Neuronal stem cell (in vitro differentiated cells): ENCODE results near the gene PDIA2.
A peak's percentile ranks its signal among the peaks of the same experiment; 100 is the strongest.
"Not testable (repeated sequence)": the region's sequence is repeated elsewhere in the genome, so short reads cannot be mapped to it uniquely, and the experiment has no call there.

Experiments used
- DNase-seq: peaks from one replicate; pipeline ENCODE4 v3.0.0-alpha.2; 2013; ENCODE audit warnings: low spot score
- H2AFZ ChIP-seq: one replicate; pipeline ENCODE4 v1.6.1; 2013; ENCODE audit warnings: mild to moderate bottlenecking, low read length, inconsistent platforms
- H2AK5ac ChIP-seq: 2 replicates; pipeline ENCODE4 v1.6.1; 2013; ENCODE audit warnings: low read depth, mild to moderate bottlenecking, inconsistent platforms, low read length, moderate library complexity, mixed read lengths
- H2BK120ac ChIP-seq: 2 replicates; pipeline ENCODE4 v1.6.1; 2013; ENCODE audit warnings: low read depth, mild to moderate bottlenecking, inconsistent platforms, low read length, moderate library complexity, mixed read lengths
- H2BK12ac ChIP-seq: one replicate; pipeline ENCODE4 v1.6.1; 2013; ENCODE audit warnings: low read length, inconsistent platforms
- H2BK15ac ChIP-seq: 2 replicates; pipeline ENCODE4 v1.6.1; 2013; ENCODE audit warnings: mild to moderate bottlenecking, low read length, inconsistent platforms, mixed read lengths
- H2BK5ac ChIP-seq: one replicate; pipeline ENCODE4 v1.6.1; 2013; ENCODE audit warnings: inconsistent platforms, mild to moderate bottlenecking, low read length, moderate library complexity
- H3K14ac ChIP-seq: one replicate; pipeline ENCODE4 v1.6.1; 2013; ENCODE audit warnings: low read length, inconsistent platforms
- H3K18ac ChIP-seq: 2 replicates; pipeline ENCODE4 v1.6.1; 2013; ENCODE audit warnings: low read length, inconsistent platforms
- H3K23ac ChIP-seq: 2 replicates; pipeline ENCODE4 v1.6.1; 2013; ENCODE audit warnings: low read depth, mild to moderate bottlenecking, mixed read lengths, low read length, inconsistent platforms; ENCODE audit not compliant: poor library complexity
- H3K27ac ChIP-seq: replicated peaks from 3 replicates; pipeline ENCODE4 v1.5.1; 2013; ENCODE audit warnings: low read length, inconsistent platforms
- H3K27me3 ChIP-seq, 3 experiments: 2 replicates each; pipeline ENCODE4 v1.6.1; 2013; ENCODE audit warnings: low read length in 3 of 3, mild to moderate bottlenecking in 2 of 3, inconsistent platforms in 1 of 3, low read depth in 1 of 3, mixed read lengths in 1 of 3, moderate library complexity in 1 of 3; ENCODE audit not compliant: control insufficient read depth in 3 of 3, insufficient read depth in 3 of 3
- H3K36me3 ChIP-seq, 2 donors: replicated peaks in 1 of 2; 2 replicates each; pipeline ENCODE4 v1.6.1; 2013; ENCODE audit warnings: low read length in 2 of 2; ENCODE audit not compliant: control insufficient read depth in 2 of 2, insufficient read depth in 2 of 2
- H3K4ac ChIP-seq: 2 replicates; pipeline ENCODE4 v1.6.1; 2013; ENCODE audit warnings: inconsistent platforms, mild to moderate bottlenecking, low read length, moderate library complexity
- H3K4me1 ChIP-seq, 2 donors: 1 replicate in 1 of 2; 2 replicates in 1 of 2; pipeline ENCODE4 v1.6.1; 2013; ENCODE audit warnings: low read length in 2 of 2, low read depth in 1 of 2; ENCODE audit not compliant: control insufficient read depth in 2 of 2, insufficient read depth in 1 of 2
- H3K4me2 ChIP-seq: one replicate; pipeline ENCODE4 v1.6.1; 2013; ENCODE audit warnings: mild to moderate bottlenecking, low read length, inconsistent platforms; ENCODE audit not compliant: insufficient read depth, poor library complexity, severe bottlenecking
- H3K4me3 ChIP-seq, 2 donors: 2 replicates each; pipeline ENCODE4 v1.5.1; 2013; ENCODE audit warnings: low read length in 2 of 2, mild to moderate bottlenecking in 2 of 2, inconsistent platforms in 1 of 2, moderate library complexity in 1 of 2
- H3K79me1 ChIP-seq: one replicate; pipeline ENCODE4 v1.6.1; 2013; ENCODE audit warnings: low read depth, mild to moderate bottlenecking, inconsistent platforms, low read length, moderate library complexity
- H3K9ac ChIP-seq: one replicate; pipeline ENCODE4 v1.6.1; 2013; ENCODE audit warnings: mild to moderate bottlenecking, low read depth, low read length, inconsistent platforms; ENCODE audit not compliant: poor library complexity
- H3K9me3 ChIP-seq, 2 donors: replicated peaks in 1 of 2; 2 replicates each; pipeline versions ENCODE3 to v1.6.1; 2013; ENCODE audit warnings: low read length in 2 of 2, mild to moderate bottlenecking in 2 of 2, inconsistent platforms in 1 of 2, low read depth in 1 of 2, mixed read lengths in 1 of 2, moderate library complexity in 1 of 2; ENCODE audit not compliant: control insufficient read depth in 2 of 2, insufficient read depth in 1 of 2
- H4K8ac ChIP-seq: one replicate; pipeline ENCODE4 v1.6.1; 2013; ENCODE audit warnings: low read depth, mild to moderate bottlenecking, inconsistent platforms, low read length, moderate library complexity
- H4K91ac ChIP-seq: one replicate; pipeline ENCODE4 v1.6.1; 2013; ENCODE audit warnings: low read length, low read depth, mild to moderate bottlenecking, inconsistent platforms; ENCODE audit not compliant: poor library complexity
- WGBS, 2 donors: extraction: QIAGEN DNeasy Blood & Tissue Kit; methylation state at CpG; one replicate each; pipeline ENCODE4 v1.1.7; 2013; ENCODE audit warnings: missing lambda C conversion rate in 2 of 2, mixed read lengths in 1 of 2; ENCODE audit not compliant: insufficient read length in 2 of 2, insufficient replicate concordance in 1 of 2; ENCODE audit errors: extremely low coverage in 2 of 2; 5-methylcytosine and 5-hydroxymethylcytosine counted together

Gene PDIA2

DNA sequence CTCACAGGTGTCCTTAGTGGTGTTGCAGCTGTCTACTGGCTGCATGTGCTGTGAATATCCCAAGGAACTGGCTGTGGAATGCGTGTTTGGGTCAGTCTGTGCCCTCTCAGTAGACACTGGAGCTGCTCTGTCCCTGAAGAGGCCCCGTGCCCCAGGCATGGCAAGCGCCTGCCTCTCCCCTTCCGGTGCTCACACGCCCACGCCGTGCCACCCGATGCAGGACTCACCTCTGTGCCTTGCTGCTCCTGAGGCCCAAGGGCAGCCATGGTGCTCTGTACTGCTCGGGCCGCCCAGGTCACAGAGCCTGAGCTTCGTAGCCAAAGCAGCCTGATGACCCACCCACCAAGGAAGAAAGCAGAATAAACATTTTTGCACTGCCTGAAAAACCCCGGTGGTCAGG lies 17.3 kb upstream of the PDIA2 start:
- no peak overlapping the region for H2BK15ac ChIP-seq
- H4K8ac ChIP-seq = no peak overlapping the region
- peaks cover 0 to 2% of the 10 kb centered on the region in 2 donors for H3K4me1 ChIP-seq
- H3K9ac ChIP-seq = peak overlapping the region; percentile 30
- no peaks in the 10 kb centered on the region for H3K27me3 ChIP-seq
- H3K27ac ChIP-seq = no peak overlapping the region
- peaks cover 0 to 4% of the 10 kb centered on the region in 2 donors for H3K9me3 ChIP-seq
- H3K36me3 ChIP-seq = peaks cover 34 to 49% of the 10 kb centered on the region in 2 donors
- DNase-seq = no peak
- no peak overlapping the region for H3K4me2 ChIP-seq
- no peak overlapping the region for H3K4me3 ChIP-seq
- H3K18ac ChIP-seq = no peak overlapping the region
- no peak overlapping the region for H3K4ac ChIP-seq
- H3K23ac ChIP-seq = no peak overlapping the region
- no peak overlapping the region for H2BK12ac ChIP-seq
- H2AFZ ChIP-seq = no peak overlapping the region
- no peak overlapping the region for H2BK5ac ChIP-seq
- no peak overlapping the region for H3K14ac ChIP-seq
- H3K79me1 ChIP-seq = peaks cover 4% of the 10 kb centered on the region
- peak overlapping the region; percentile 72 for H2BK120ac ChIP-seq
- no peak overlapping the region for H2AK5ac ChIP-seq
- WGBS, 2 donors = no CpG with 5 or more reads among the region's 12 CpGs
- H4K91ac ChIP-seq = no peak overlapping the region

DNA sequence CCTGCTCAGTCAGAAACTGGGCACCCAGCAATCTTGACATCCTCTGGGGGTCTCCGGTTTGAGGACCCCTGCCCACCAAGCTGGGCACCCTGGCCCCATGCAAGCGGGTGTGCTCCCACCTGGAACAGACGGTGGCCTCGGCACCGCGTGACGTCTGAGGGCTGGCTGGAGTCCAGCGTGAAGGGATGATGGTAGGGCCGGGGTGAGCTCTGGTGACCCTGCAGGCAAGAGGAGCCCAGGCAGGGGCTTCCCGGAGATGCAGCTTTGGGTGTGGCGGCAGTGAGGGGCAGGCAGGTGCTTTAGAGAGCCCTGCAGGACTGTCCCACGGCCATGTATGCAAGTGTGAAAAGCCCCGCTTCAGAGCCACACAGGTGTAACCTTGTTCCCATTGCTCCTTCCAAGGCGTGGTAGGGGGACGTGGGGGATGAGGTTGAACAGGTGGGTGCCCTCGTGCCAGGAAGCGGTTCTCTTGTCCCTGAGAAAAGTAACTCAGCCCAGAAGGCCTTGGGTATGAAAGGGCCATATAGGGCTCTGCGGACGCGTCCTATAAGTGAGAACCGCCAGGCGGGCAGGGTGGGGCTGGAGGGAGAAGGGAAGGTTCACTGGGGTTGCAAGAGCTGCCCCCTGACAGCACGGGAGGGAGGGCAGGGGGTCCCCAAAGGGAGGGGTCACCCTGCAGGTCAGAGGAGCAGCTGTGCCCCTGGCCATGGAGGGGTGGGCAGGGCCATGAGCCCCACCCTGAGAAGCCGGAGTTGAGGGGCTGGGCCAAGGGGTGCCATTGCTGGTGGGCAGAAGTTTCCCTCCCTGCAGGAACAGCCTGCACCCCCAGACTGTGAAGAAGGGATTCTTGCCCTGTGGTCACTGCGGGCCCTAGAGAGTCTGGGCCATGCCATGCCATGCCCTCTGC lies 16.5 kb upstream of the PDIA2 start:
- no peak overlapping the region for H3K4me3 ChIP-seq
- DNase-seq = no peak
- H2BK15ac ChIP-seq = no peak overlapping the region
- H4K8ac ChIP-seq = no peak overlapping the region
- no peak overlapping the region for H3K4ac ChIP-seq
- H2BK120ac ChIP-seq = peak overlapping the region; percentile 72
- WGBS, 2 donors = no CpG with 5 or more reads among the region's 25 CpGs
- H2AFZ ChIP-seq = no peak overlapping the region
- peaks cover 4% of the 10 kb centered on the region for H3K79me1 ChIP-seq
- no peak overlapping the region for H3K9ac ChIP-seq
- H3K27ac ChIP-seq = no peak overlapping the region
- no peaks in the 10 kb centered on the region for H3K27me3 ChIP-seq
- no peak overlapping the region for H4K91ac ChIP-seq
- H2BK5ac ChIP-seq = no peak overlapping the region
- H3K36me3 ChIP-seq = peaks cover 26 to 41% of the 10 kb centered on the region in 2 donors
- H3K4me1 ChIP-seq = peaks cover 0 to 2% of the 10 kb centered on the region in 2 donors
- peaks cover 0 to 4% of the 10 kb centered on the region in 2 donors for H3K9me3 ChIP-seq
- no peak overlapping the region for H2BK12ac ChIP-seq
- peak overlapping the region; percentile 92 for H3K23ac ChIP-seq
- H2AK5ac ChIP-seq = no peak overlapping the region
- no peak overlapping the region for H3K14ac ChIP-seq
- H3K4me2 ChIP-seq = no peak overlapping the region
- peak overlapping the region; percentile 57 for H3K18ac ChIP-seq

DNA sequence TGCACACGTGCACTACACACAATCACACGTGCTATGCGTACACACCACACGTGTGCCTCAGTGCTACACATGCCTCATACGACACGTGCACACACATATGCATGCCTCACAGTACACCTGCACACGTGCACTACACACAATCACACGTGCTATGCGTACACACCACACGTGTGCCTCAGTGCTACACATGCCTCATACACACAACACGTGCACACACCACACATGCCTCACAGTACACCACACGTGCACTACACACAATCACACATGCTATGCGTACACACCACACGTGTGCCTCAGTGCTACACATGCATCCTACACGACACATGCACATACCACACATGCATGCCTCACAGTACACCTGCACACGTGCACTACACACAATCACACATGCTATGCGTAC lies 15.4 kb upstream of the PDIA2 start:
- not testable (repeated sequence) for H3K4me1 ChIP-seq, H2BK5ac ChIP-seq, H2BK15ac ChIP-seq, DNase-seq, H2AFZ ChIP-seq, H3K4ac ChIP-seq, H3K27ac ChIP-seq, H2BK120ac ChIP-seq, H2BK12ac ChIP-seq, H4K91ac ChIP-seq, H3K14ac ChIP-seq, H2AK5ac ChIP-seq, H3K79me1 ChIP-seq, H3K27me3 ChIP-seq, H3K4me2 ChIP-seq, H3K9me3 ChIP-seq
- Histone ChIP-seq H3K18ac (peak overlapping the region; percentile 35), H3K36me3 (peaks cover 17 to 31% of the 10 kb centered on the region in 2 donors), H3K23ac (peak overlapping the region; percentile 92), H3K4me3 (peak overlapping the region in 1 of 2 donors; percentile 68), H3K9ac (peak overlapping the region; percentile 45), H4K8ac (peak overlapping the region; percentile 8)
- WGBS, 2 donors = no CpG with 5 or more reads among the region's 17 CpGs
